Skin of body (tissue), 2 donors: ENCODE measurements around the gene RDH5. TPM values are rescaled to one million over a fixed set of nuclear protein-coding genes. Genes with fewer than 3 reads are reported as not detected.

Experiments
- DNase-seq: peaks from one replicate; lab custom pipeline; 2025; lab: John Stamatoyannopoulos, UW
- total RNA-seq: library from RNA; depleted of rRNA; stranded (reverse); fragments of >200 nt; gene quantifications from one replicate; pipeline ENCODE4 v1.2.3, GENCODE V29; 2014

Gene RDH5
- total RNA-seq, 1 donor from 2014 or later: 11.7 TPM

DNA sequence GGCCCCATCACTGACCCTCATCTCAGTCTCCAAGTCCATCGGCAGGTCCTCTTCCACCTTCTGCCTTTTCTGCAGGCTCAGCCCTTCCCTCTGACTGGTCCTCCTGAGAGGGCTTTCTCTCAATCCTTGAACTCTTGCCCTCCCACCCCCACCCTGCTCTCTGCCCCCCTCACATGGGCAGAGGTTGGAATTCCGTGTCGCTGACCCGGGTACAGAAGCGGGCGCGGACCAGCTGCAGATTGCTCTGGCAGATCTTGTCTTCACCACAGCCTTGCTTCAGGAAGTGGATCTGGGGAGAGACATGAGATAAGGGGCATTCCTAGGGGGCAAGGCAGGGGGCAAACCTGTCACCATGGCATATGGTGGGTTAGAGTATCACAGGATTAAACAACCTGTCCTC is 24.8 kb upstream of the RDH5 start:
- no peak for DNase-seq

DNA sequence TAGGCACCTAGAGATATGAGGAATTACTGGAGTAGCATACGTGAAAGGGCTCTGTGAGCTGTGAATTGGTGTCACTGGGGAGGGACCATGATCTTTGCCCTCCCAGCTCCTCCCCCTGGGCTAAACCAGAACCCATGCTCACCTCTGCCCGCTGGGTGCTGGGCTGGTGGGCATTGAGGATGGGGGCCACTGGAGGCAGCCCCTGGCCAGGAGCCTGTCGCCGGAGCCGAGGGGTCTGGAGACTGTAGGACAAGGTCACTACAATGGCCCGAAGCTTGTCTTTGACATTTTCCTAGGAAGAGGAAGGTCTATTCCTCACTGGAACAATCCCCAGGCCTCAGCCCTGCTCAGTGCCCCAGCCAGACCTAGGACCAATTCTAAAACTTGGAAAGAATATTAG is 24.1 kb upstream of the RDH5 start:
- no peak for DNase-seq

DNA sequence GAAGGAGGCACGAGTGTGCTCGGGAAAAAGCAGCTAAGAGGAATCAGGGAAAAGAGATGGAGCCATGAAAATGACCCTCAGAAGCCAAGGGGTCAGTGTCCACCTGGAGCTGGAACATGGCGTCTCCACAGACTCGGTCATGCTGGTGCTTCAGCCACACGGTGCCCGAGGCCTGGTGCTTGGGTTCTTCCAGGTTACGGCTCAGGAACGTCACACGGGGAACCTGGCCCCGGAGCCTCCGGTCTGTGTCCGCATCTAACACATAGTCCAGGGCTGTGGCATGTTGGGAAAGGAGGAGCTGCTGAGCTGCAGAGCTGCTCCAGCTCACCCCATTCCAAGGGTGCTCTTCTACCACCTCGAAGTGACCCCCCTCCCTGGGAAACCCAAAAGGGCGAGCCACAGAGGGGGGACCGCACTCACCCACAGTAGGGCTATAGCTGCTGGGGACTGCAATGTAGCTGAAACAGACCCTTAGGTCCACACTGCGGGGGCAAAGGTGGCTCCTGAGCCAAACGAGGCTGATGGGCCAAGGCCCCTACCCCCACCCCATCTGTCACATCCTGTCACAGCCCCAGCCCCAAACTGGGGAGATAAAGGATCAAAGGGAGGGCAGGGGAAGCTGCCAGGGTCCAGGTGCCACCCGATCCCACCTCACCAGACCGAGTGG is 23.3 kb upstream of the RDH5 start:
- DNase-seq: no peak

- DNase-seq: no peak
Measured at GRCh38 chr12:55697686-55698085, 22.5 kb upstream of the RDH5 start.

DNA sequence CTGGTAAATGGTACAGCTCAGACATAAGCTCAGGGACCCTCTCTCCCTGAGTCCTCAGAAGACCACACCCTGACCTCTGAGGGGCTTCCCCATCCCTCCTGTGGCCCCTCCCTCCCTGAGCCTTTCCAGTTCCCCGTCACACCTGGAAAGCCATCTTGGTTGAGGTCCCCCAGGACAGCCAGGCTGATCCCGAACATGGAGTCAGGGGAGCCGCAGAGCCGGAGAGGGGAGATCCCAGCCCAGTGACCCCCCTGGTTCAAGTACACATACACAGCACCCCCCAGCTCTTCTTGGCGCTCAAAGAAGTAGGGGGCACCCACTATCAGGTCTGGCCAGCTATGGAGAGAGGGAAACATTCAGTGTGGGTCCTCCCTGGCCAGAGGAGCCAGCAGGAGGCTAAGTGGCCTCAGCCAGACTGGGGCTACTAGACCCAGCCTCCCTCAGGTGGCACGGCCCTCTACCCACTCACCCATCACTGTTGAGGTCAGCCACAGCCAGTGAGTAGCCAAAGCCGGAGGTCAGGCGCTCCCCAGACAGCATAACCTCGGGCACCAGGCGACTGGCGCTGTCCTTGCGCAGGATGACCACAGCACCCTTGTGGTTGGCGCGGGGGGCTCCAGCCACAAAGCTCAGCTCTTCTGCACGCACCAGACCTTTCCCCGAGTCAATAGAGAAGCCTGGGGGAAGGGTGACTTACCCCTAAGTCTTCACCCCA is 21.8 kb upstream of the RDH5 start:
- no peak for DNase-seq

DNA sequence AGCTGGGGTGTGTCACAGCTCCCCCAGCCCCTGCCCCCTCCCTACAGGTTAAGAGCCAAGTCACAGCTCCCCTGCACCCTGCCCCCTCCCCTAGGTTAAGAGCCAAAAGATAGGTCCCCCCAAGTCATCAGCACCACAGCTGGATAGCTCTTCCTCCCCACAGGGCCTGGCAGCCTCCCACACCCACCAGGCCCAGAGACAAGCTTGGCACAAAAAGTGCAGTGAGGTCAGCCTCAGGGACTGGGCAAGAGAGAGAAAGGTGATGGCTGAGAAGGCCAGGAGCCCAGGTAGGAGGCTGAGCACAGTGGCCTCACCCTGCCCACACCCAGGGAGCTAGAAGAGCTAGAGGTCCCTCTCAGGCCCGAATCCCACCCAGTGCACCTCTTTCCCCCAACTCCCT is 21.2 kb upstream of the RDH5 start:
- no peak for DNase-seq

- DNase-seq: no peak
Measured at GRCh38 chr12:55699471-55700055, 20.6 kb upstream of the RDH5 start.

GRCh38 chr12:55700255-55701018 is 19.8 kb upstream of the RDH5 start:
- DNase-seq: no peak

DNA sequence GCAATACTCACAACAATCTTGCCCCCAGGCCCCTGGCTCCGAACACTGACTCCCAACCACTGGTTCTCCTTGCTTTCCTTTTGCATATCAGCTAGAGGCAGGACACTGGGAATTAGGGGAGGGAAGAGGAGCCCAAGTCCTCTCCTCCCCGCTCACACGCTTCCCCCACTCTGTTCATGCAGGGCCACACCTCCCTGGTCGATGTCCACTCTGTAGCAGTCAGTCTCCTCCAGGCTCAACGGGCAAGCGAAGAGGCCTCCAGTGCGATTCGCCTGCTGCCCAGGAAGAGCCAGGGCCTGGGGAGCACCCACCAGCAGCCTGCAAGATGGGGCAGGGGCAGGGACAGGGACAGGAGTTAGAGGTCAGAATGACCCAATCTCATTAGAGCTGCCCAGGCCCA is 17.3 kb upstream of the RDH5 start:
- DNase-seq: no peak

DNA sequence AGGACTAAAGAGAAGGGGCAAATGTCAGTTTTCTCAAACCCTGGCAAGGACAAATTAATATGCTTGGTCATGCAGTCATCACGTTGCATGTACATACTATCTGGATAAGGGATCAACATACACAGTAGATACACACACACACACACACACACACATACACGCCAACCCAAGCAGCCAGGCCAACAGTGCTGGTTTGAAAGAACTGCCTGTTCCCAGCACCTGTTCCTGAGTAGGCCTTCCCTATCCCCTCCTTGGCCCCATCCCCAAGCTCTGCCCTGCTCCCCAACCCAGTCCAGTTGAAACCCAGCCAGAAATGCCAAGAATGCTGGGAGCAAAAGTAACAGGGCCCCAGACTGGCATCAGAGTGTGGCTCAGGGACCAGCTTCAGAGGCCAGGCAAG is 16.9 kb upstream of the RDH5 start:
- DNase-seq: peak; percentile 24

- peak; percentile 26 for DNase-seq
Measured at GRCh38 chr12:55703901-55704761, 16.1 kb upstream of the RDH5 start.

DNA sequence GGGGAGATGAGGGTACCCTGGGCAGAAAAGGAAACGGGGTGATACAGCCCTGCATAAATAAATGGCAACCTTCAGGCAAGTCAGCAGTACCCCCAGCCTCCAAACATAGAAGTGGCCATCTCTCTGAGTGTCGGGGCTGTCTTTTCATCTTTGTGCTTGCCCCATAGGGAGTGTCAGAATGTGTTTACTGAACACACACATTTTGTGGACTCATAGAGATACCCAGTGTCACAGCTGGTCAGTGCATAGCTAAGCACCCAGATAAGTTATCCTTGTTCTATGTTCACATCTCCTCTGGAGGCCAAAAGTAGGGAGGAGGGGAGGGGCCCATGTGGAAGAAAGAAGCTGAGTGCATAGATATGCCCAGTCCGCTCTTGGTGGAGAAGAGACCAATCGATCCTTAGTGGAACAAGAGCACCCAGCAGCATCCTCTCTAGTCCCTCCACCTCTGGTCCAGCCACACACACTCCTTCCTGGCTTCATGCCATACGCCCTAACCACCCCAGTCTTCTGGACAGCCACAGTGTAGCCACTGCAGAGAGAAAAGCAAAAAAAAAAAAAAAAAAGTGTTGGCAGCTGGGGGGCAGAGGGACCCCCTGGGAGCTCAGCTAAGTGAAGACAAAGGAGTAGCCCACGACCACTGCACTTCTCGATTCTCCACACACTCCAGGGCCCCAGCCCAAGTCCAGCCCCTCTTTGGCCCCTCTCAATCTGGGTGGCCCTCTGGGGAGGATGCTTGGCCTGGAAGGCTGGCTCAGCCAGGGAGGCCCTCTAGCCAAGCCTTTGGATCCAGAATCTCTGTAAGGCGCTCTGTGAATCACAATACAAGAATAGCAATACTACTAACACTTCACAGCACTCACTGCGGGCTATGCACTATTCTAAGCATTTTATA is 15.1 kb upstream of the RDH5 start:
- DNase-seq: peak; percentile 35

DNA sequence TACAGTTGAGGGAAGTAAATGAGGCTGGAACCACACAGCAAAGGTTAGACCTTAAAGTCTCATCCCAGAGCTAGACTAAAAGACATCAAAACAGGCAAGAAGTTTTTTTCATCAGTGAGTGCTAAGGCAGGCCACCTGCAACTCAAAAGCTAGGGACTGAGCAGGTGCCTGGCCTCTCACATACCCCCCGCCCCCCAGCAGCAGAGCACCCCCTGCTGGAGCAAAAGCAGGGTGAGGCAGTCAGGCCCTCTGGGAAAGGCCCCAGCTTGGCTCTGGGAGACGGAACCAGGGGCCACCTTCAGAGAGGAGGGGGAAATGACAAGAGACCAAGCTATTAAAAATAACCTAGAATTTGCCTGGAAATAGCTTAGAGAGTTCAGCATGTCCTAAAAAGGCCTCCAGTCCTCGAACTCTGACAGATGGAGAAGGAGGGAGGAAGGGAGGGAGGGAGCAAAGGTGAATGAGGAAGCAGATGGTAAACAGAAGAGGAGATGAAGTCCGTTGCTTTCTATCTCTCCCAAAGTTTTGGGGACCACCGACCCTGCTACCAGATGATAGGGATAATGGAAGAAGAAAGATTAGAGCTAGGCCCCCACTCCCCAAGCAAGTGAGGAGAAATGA is 14.3 kb upstream of the RDH5 start:
- DNase-seq: no peak

DNA sequence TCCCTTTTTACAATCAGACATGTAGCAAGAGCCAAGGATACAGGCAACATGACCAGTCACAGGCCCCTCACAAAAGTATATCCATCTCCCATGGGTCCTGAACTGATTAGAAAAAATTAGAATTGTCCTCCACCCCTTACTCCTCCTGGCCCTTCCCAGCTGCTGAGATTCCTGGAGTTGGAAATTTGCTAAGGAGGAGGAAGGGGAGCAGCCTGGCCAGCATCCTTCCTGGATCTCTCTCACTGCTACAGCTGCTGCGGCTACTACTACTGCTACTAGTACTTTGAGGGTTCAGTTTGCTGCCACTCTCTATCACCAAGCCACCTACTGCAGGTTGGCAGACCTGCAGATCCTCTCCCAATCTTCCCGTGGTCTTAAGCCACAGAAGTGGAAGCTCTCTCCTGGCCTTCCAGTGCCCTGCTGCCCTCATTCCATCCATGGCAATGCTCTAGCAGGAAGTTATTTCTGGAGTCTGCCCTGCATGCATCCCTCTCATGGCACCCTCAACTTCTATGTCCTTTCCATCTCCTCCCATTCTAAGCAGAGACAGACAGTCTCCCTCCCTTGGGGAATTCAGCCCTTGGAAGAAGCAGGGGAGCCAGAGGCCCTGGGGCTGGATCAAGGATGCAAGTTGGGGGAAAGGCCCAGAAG is 13.5 kb upstream of the RDH5 start:
- no peak for DNase-seq

GRCh38 chr12:55707219-55707671 is 12.9 kb upstream of the RDH5 start:
- no peak for DNase-seq

DNA sequence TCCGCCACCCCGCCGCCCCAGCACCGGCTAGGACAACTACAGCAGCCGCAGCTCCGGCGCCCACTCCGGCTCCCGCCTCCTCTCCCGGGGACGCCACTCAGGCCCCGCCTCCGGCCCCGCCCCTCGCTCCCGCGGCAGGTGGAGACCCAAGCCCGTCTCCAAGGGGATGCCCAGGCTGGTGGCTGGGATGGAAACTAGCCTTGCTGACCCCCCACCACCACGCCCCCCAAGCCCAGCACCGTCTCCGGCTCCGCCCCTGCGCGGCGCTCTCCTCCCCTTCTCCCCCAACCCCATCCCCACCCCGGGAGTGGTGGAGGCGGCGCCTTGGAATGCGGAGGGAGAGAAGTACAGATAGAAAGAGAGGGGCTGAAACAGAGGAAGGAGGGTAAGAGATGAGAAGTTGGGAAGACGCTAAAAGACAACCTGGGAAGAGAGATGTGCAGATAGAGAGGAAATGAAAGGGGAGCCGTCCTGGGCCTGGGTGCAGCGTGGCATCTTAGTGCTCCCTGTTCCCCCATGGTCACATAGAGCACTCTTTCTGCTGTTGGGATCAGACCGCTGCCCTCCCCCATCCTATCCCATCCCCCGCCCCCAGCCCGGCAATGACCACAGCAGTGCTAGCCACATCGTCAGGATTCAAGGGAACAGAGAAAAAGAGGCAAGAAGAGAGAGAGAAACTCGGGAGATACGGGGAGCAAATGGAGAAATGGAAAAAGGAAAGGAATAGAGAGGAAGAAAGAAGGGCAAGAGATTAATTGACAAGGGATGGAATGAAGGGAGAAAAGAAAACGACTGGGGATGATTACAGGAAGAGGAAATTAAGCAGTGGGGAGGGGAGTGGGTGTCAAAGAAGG is 12.1 kb upstream of the RDH5 start, which contains the start of gene ITGA7:
TSS of gene ITGA7 (minus strand) at position 64 of the 854 bp plus-strand sequence. CDS start 222 bp downstream, outside the sequence.
- peak; percentile 12 for DNase-seq

- peak; percentile 17 for DNase-seq
Measured at GRCh38 chr12:55708695-55709233, 11.4 kb upstream of the RDH5 start.
